NT2/D1 (cell line): Measurements from ENCODE around the gene NPC1.

ENCODE experiments used
- SUZ12 ChIP-seq: IDR thresholded peaks from 2 replicates; pipeline ENCODE4 v1.6.1; 2011; ENCODE audit not compliant: insufficient read length, insufficient read depth; ENCODE audit errors: extremely low read depth
- YY1 ChIP-seq: IDR thresholded peaks from 2 replicates; pipeline ENCODE4 v1.6.1; 2011; ENCODE audit not compliant: insufficient read length, insufficient read depth
- ZNF274 ChIP-seq: IDR thresholded peaks from 2 replicates; pipeline ENCODE4 v1.6.1; 2011; ENCODE audit warnings: mild to moderate bottlenecking, low read depth, low read length

DNA sequence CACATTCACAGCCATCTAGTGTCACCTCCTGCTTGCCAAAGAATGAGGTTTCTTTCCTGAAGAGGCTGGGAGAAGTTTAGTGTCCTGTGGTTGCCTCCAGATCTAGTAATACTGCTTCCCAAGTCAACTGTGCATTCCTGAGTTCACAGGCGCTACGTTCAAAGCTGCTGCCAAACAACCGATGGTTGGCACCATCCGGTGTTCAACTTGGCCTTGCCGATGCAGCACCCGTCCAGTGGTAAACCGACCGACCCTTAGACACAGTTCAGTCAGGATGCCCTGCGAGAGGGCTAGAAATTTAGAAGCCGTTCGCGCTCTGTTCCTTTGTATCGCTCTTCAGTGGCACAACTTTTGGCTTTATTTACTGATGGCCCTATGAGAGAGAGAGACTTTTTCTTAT lies 54.4 kb downstream of the NPC1 start:
- no peak for TF ChIP-seq ZNF274
- TF ChIP-seq YY1 = no peak
- no peak for TF ChIP-seq SUZ12
